ENCODE data around the gene LYRM2.

Gene LYRM2

DNA sequence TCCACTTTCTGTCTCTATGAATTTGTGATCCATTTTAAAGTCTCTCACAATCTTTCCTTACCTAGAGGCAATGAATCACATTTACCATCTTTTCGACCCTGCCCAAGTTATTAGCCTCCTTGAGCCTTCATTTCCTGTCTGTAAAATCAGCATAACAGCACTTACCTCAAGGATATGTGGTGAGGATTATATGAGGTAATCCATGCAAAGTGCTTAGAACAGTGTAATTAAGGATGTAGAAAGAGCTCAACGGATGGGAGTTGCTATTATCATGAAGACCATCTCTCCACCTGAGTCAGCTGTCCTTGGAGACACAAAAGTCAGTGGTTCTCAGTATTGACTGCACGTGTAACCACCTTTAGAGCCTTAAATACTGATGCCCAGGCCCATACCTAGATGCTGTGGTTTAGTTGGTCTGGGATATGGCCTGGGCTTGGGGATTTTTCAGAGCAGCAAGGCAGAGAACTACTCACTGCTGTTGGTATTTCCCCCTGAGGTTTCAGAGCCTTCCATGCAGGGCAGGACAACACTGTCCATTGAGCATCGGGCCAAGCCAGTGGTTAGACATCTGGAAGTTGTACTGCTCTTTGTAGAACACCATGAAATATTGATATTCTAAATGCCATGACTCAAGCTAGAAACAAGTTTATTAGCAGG lies 55.8 kb downstream of the LYRM2 start:
- TF ChIP-seq, protein P1, sequence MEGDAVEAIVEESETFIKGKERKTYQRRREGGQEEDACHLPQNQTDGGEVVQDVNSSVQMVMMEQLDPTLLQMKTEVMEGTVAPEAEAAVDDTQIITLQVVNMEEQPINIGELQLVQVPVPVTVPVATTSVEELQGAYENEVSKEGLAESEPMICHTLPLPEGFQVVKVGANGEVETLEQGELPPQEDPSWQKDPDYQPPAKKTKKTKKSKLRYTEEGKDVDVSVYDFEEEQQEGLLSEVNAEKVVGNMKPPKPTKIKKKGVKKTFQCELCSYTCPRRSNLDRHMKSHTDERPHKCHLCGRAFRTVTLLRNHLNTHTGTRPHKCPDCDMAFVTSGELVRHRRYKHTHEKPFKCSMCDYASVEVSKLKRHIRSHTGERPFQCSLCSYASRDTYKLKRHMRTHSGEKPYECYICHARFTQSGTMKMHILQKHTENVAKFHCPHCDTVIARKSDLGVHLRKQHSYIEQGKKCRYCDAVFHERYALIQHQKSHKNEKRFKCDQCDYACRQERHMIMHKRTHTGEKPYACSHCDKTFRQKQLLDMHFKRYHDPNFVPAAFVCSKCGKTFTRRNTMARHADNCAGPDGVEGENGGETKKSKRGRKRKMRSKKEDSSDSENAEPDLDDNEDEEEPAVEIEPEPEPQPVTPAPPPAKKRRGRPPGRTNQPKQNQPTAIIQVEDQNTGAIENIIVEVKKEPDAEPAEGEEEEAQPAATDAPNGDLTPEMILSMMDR (conservative IDR thresholded peaks at IDR 0.05; ENCODE audit: low read depth, low read length): no peak
- H3K9ac ChIP-seq: no peak overlapping the region
- H3K4me1 ChIP-seq (ENCODE audit: low read depth, poor library complexity, severe bottlenecking): no peaks in the 10 kb centered on the region
- H3K4me2 ChIP-seq: no peak overlapping the region
- no peaks in the 10 kb centered on the region for H4K20me1 ChIP-seq (ENCODE audit: insufficient read depth)
- H2AFZ ChIP-seq (ENCODE audit: low read depth): no peak overlapping the region
- H3K4me3 ChIP-seq (IDR thresholded peaks at IDR 0.05; ENCODE audit: insufficient read depth, low read depth, low read length): no peak overlapping the region
- H3K27me3 ChIP-seq (ENCODE audit: insufficient read depth, low read depth): no peaks in the 10 kb centered on the region
- H3K27ac ChIP-seq: no peak overlapping the region
- no peaks in the 10 kb centered on the region for H3K36me3 ChIP-seq (ENCODE audit: insufficient read depth)
- H3K79me2 ChIP-seq (ENCODE audit: insufficient read depth, low read depth): no peaks in the 10 kb centered on the region

DNA sequence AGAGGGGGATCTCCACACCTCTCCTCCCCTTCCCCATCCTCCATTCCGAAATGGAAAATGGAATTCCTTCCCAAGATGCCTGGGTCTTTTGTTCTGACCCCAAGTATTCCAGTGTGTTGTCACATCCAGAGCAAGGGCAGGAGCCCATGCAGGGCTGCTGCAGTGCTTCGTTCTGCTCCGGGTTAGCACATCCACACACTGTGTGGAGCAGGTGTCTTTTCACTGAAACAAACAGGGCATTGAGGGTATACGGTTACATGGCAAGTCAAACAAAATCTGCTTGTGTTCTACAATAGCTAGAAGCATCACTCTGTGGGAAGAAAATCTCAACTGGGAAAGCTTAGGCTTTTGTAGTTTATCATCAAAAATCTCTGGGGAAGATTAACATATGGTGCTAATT lies 56.9 kb downstream of the LYRM2 start:
- H3K79me2 ChIP-seq (ENCODE audit: insufficient read depth, low read depth): no peaks in the 10 kb centered on the region
- TF ChIP-seq, protein P1 (conservative IDR thresholded peaks at IDR 0.05; ENCODE audit: low read depth, low read length): no peak
- H3K36me3 ChIP-seq (ENCODE audit: insufficient read depth): no peaks in the 10 kb centered on the region
- H3K4me1 ChIP-seq (ENCODE audit: low read depth, poor library complexity, severe bottlenecking): no peaks in the 10 kb centered on the region
- no peak overlapping the region for H2AFZ ChIP-seq (ENCODE audit: low read depth)
- H4K20me1 ChIP-seq (ENCODE audit: insufficient read depth): no peaks in the 10 kb centered on the region
- H3K4me2 ChIP-seq: no peak overlapping the region
- no peak overlapping the region for H3K27ac ChIP-seq
- no peak overlapping the region for H3K4me3 ChIP-seq (IDR thresholded peaks at IDR 0.05; ENCODE audit: insufficient read depth, low read depth, low read length)
- no peak overlapping the region for H3K9ac ChIP-seq
- H3K27me3 ChIP-seq (ENCODE audit: insufficient read depth, low read depth): no peaks in the 10 kb centered on the region

DNA sequence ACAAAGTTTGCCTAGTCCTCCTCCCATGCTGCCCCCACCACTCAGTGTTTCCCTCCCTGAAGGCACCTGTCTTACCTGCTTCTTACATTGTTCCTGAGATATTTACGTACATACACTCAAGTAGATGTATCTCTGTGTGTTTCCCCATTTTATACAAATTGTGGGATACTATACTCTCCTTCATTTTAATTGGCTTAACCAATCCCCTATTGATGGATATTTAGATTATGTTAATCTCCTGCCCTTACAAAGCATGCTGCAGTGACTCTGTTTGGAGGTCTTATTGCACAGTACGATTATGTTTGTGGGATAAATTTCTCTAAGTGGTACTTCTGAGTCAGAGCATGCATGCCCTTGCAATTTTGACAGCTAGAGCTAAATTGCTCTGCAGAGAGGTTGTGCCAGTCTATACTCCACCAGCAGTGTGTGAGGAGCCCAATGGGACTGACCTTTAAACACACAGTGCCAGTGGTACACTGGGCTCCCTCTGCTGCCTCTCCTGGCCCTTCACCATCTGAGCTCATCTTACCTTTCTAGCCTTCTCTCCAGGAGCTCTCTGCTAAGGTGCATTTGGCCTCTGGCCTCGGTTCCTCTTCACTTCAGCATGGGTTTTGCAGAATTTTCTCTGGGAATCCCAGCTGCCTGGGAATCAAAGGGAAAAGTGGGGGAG lies 57.4 kb downstream of the LYRM2 start:
- Histone ChIP-seq H3K4me3 (IDR thresholded peaks at IDR 0.05; ENCODE audit: insufficient read depth, low read depth, low read length) (no peak overlapping the region), H3K36me3 (ENCODE audit: insufficient read depth) (no peaks in the 10 kb centered on the region), H3K27me3 (ENCODE audit: insufficient read depth, low read depth) (no peaks in the 10 kb centered on the region), H3K9ac (no peak overlapping the region), H3K4me1 (ENCODE audit: low read depth, poor library complexity, severe bottlenecking) (no peaks in the 10 kb centered on the region), H4K20me1 (ENCODE audit: insufficient read depth) (no peaks in the 10 kb centered on the region), H3K79me2 (ENCODE audit: insufficient read depth, low read depth) (no peaks in the 10 kb centered on the region), H3K27ac (no peak overlapping the region), H2AFZ (ENCODE audit: low read depth) (no peak overlapping the region), H3K4me2 (no peak overlapping the region)
- TF ChIP-seq, protein P1 (conservative IDR thresholded peaks at IDR 0.05; ENCODE audit: low read depth, low read length): no peak

DNA sequence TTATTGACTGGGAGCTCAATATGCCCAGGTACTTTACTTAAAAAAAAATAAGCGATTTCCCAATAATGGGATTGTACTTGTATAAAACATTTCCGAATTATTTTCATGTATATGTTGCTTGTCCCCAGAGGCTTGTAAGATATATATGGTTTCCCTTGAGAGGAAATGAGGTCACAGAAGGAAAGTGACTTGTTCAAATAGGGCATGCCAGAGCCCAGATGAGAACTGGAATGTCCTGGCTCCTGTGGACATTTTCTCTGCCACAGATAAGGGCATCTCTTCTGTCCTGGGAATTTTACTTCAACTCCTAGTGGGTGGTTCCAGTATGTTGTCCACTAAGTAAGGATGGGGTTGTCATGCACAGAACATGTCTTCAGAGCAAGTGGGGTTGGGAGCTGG lies 63.0 kb downstream of the LYRM2 start:
- Histone ChIP-seq H3K4me2 (no peak overlapping the region), H3K27ac (no peak overlapping the region)

More for the DNA sequence above, 63.0 kb downstream of the LYRM2 start:
- Histone ChIP-seq H3K4me1 (ENCODE audit: low read depth, poor library complexity, severe bottlenecking) (peaks cover 10% of the 10 kb centered on the region), H3K4me3 (IDR thresholded peaks at IDR 0.05; ENCODE audit: insufficient read depth, low read depth, low read length) (no peak overlapping the region), H3K36me3 (ENCODE audit: insufficient read depth) (no peaks in the 10 kb centered on the region), H3K9ac (no peak overlapping the region), H3K79me2 (ENCODE audit: insufficient read depth, low read depth) (no peaks in the 10 kb centered on the region), H3K27me3 (ENCODE audit: insufficient read depth, low read depth) (no peaks in the 10 kb centered on the region), H2AFZ (ENCODE audit: low read depth) (no peak overlapping the region), H4K20me1 (ENCODE audit: insufficient read depth) (no peaks in the 10 kb centered on the region)
- TF ChIP-seq, protein P1 (conservative IDR thresholded peaks at IDR 0.05; ENCODE audit: low read depth, low read length): no peak

Data from KMS-11 (cell line).